WI38 (cell line): ENCODE data around the gene TRIM39.
A peak's percentile ranks its signal among the peaks of the same experiment; 100 is the strongest.
"Not testable (repeated sequence)": the region's sequence is repeated elsewhere in the genome, so short reads cannot be mapped to it uniquely, and the experiment has no call there.

Source experiments
- H3K4me3 ChIP-seq: 2 replicates; pipeline ENCODE4 v1.5.1; 2011; ENCODE audit warnings: low read depth, mild to moderate bottlenecking, control low read depth, low read length
- CTCF ChIP-seq: IDR thresholded peaks from 2 replicates; pipeline ENCODE4 v1.5.1; 2012; ENCODE audit warnings: low read depth, mild to moderate bottlenecking, control low read depth, low read length

The TRIM39 gene

GRCh38 chr6:30326526-30327231 lies at the start of gene TRIM39:
Gene TRIM39, plus strand, starts transcription at chr6:30326927. Its CDS starts 2,391 bp downstream, at chr6:30329318.
- TF ChIP-seq CTCF = no peak
- peak within 1 kb of the TSS; percentile 98 for H3K4me3 ChIP-seq

- H3K4me3 ChIP-seq = not testable (repeated sequence)
These were observed 45.7 kb upstream of the TRIM39 start for GRCh38 chr6:30280988-30281387.

GRCh38 chr6:30282522-30282921 lies 44.2 kb upstream of the TRIM39 start:
- TF ChIP-seq CTCF = no peak
- no peak overlapping the region for H3K4me3 ChIP-seq

- no peak overlapping the region for H3K4me3 ChIP-seq
- TF ChIP-seq CTCF = no peak
These were observed 43.0 kb upstream of the TRIM39 start for GRCh38 chr6:30283761-30284160.

GRCh38 chr6:30287139-30287538 lies 39.6 kb upstream of the TRIM39 start:
- no peak for TF ChIP-seq CTCF

GRCh38 chr6:30295837-30296236 lies 30.9 kb upstream of the TRIM39 start:
- no peak for TF ChIP-seq CTCF
- no peak overlapping the region for H3K4me3 ChIP-seq

More at GRCh38 chr6:30287139-30287538, 39.6 kb upstream of the TRIM39 start:
- no peak overlapping the region for H3K4me3 ChIP-seq

- no peak for TF ChIP-seq CTCF
- no peak overlapping the region for H3K4me3 ChIP-seq
These were observed 22.7 kb upstream of the TRIM39 start for GRCh38 chr6:30304002-30304401.

GRCh38 chr6:30311101-30311500 lies 15.6 kb upstream of the TRIM39 start:
- TF ChIP-seq CTCF = no peak
- no peak overlapping the region for H3K4me3 ChIP-seq
